ENCODE data around the gene ACKR4.
"Not testable (repeated sequence)": the region's sequence is repeated elsewhere in the genome, so short reads cannot be mapped to it uniquely, and the experiment has no call there.

The ACKR4 gene

GRCh38 chr3:132555306-132556035, 41.6 kb upstream of the ACKR4 start:
- TF ChIP-seq, protein P1, sequence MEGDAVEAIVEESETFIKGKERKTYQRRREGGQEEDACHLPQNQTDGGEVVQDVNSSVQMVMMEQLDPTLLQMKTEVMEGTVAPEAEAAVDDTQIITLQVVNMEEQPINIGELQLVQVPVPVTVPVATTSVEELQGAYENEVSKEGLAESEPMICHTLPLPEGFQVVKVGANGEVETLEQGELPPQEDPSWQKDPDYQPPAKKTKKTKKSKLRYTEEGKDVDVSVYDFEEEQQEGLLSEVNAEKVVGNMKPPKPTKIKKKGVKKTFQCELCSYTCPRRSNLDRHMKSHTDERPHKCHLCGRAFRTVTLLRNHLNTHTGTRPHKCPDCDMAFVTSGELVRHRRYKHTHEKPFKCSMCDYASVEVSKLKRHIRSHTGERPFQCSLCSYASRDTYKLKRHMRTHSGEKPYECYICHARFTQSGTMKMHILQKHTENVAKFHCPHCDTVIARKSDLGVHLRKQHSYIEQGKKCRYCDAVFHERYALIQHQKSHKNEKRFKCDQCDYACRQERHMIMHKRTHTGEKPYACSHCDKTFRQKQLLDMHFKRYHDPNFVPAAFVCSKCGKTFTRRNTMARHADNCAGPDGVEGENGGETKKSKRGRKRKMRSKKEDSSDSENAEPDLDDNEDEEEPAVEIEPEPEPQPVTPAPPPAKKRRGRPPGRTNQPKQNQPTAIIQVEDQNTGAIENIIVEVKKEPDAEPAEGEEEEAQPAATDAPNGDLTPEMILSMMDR (conservative IDR thresholded peaks at IDR 0.05; ENCODE audit: low read length) = no peak
- H3K4me3 ChIP-seq (ENCODE audit: low read length) = no peak overlapping the region
- DNase-seq (ENCODE audit: low read depth) = no peak

- not testable (repeated sequence) for DNase-seq (ENCODE audit: low read depth); H3K4me3 ChIP-seq (ENCODE audit: low read length)
These were observed 41.1 kb upstream of the ACKR4 start for GRCh38 chr3:132556036-132556386.

DNA sequence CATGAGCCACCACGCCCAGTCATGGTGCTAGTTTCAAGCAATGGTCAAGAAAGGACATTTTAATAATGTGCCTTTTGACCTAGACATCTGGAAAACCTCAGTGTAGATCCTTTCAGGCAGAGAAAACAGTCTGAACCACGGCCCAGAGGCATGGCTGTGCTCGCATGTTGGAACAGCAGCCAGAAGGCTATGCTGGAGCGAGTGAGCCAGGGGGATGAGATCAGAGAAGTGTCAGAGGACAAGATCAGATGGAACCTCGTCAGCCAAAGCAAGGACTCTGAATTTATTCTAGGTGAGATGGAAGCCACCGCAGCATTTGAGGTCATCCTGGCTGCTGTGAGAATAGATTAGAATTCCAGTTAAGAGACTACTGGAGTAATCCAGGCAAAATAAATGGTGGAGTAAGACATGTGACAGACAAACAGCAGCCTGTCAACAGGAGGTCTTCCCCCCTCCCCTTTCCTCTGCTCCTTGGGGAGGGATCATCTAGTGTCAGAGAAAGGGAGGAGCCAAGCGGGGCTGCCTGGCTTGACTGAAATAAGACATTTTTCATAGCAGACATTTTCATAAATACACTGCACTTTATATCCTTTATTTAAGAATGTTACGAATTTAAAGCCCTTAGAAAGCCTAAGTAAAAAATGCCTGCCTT, 40.4 kb upstream of the ACKR4 start:
- peak; percentile 41 for DNase-seq (ENCODE audit: low read depth)
- TF ChIP-seq, protein P1 (conservative IDR thresholded peaks at IDR 0.05; ENCODE audit: low read length) = no peak
- no peak overlapping the region for H3K4me3 ChIP-seq (ENCODE audit: low read length)

DNA sequence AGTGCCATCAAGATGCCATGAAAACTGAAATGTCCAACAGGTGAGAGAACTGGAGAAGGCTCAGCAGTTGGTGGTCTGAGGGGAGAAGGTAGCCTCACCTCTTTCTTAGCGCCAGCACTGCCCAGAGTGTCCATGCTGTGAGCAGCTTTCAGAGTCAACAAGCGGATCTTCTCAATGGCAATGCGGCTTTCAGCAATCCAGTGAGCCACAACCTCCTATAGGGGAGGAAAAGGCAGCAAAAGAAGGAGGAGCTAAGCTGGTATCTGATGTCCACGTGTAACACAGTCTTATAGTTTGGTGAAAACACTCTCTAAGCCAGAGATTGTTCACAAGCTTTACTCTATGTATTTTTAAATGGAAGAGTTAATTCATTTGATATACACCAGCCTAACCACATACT, 36.1 kb upstream of the ACKR4 start:
- DNase-seq (ENCODE audit: low read depth) = no peak
- H3K4me3 ChIP-seq (ENCODE audit: low read length) = no peak overlapping the region
- TF ChIP-seq, protein P1 (conservative IDR thresholded peaks at IDR 0.05; ENCODE audit: low read length) = no peak

DNA sequence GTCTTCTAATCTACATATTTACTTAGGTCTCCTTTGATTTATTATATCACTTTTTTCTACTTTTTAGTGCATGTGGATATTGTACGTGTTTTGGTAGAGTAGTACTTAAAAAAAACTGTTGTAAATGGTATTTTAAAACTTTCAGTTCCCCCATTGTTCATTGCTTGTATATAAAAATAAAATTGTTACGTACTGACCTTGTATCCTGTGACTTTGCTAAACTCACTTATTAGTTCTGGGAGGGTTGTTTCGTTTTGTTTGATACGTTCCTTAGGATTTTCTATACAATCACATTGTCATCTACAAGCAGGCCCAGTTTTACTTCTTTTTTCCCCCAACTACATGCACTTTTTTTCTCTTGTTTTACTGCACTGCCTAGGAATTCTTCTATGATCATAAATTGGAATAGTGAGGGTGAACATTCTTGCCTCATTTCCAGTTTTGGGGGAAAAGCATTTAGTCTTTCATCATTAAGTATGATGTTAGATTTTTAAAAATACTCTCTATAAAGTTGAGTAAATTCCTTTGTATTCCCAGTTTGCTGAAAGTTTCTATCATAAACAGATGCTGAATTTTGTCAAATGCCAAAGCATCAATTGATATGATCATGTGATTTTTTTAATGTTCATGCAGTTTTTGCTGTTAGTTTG, 33.5 kb upstream of the ACKR4 start:
- no peak overlapping the region for H3K4me3 ChIP-seq (ENCODE audit: low read length)
- DNase-seq (ENCODE audit: low read depth) = peak; percentile 76
- TF ChIP-seq, protein P1 (conservative IDR thresholded peaks at IDR 0.05; ENCODE audit: low read length) = no peak

DNA sequence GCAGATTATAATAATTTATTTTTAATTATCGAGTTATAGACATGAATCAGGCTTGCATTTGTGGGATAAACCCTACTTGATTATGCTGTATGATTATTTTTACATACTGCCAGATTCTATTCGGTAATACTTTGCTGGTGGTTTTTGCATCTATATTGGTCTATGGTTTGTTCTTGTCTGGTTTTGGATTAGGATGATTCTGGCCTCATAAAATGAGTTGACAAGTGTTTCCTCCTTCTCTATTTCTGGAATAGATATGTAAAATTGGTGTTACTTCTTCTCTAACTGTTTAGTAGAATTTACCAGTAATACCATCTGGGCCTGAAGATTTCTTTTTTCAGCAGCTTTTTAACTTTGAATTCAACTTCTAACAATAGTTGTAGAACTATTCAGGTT, 33.0 kb upstream of the ACKR4 start:
- TF ChIP-seq, protein P1 (conservative IDR thresholded peaks at IDR 0.05; ENCODE audit: low read length) = no peak
- DNase-seq (ENCODE audit: low read depth) = no peak
- no peak overlapping the region for H3K4me3 ChIP-seq (ENCODE audit: low read length)

DNA sequence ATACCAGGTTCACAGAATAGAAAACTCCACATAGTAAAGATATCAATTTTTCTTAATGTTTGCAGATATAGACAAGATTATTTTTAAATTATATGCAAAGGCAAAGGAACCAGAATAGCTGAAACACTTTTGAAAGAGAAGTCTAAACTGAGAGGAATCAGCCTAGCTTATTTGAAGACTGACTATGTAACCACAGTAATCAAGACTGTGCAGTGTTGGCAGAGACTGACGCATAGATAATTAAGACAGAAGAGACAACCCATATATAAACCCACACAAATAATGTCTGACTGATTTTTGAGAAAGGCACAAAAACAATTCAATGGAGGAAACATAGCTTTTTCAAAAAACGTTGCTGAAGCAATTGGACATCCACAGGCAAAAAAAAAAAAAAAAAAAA, 28.6 kb upstream of the ACKR4 start:
- DNase-seq (ENCODE audit: low read depth) = no peak
- TF ChIP-seq, protein P1 (conservative IDR thresholded peaks at IDR 0.05; ENCODE audit: low read length) = no peak

More for the DNA sequence above, 28.6 kb upstream of the ACKR4 start:
- no peak overlapping the region for H3K4me3 ChIP-seq (ENCODE audit: low read length)

All from AG10803 (cell line).